ENCODE data around the gene YBX1.

- no peak for TF ChIP-seq CTCF (IDR thresholded peaks at IDR 0.05; ENCODE audit: insufficient read depth, low read length)
- TF ChIP-seq POLR2AphosphoS5 (IDR thresholded peaks at IDR 0.05; ENCODE audit: low read depth), result no peak
These were observed 59.5 kb downstream of the YBX1 start for GRCh38 chr1:42741706-42742105.

All from HL-60 (cell line).